ENCODE measurements around the gene ULK1.

ULK1 gene

DNA sequence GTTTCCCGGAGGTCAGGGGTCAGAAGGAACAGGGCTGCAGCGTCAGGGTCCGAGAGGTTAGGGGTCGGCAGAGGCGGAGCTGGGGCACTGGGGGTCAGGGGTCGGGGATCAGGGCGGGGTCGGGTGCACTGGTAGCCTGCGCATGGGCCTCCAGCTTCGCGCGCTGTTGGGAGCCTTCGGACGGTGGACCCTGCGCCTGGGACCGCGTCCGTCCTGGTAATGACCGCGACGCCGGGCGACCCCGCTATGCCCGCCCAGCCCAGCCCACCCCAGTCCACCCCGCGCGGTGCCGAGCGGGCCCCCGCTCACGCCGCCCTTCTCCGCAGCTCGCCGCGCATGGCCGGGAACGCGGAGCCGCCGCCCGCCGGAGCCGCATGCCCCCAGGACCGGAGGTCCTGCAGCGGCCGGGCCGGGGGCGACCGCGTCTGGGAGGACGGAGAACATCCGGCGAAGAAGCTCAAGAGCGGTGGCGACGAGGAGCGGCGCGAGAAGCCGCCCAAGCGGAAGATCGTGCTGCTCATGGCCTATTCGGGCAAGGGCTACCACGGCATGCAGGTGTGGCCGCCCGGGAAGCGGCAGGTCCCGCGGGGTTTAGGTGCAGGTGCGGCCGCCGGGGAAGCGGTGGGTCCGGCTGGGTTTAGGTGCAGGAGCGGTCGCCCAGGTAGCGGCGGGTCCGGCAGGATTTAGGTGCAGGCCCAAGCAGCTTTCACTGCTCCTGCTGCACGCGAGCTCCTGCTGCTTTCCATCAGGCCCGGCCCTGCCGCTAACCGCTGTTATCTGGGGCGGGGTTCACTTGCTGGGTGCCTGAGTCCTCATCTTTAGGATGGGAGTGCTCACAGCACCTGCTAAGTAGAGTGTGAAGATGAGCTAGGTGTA lies 35.4 kb downstream of the ULK1 start:
- ChIA-PET POLR2A (interaction anchor here (0.6 to 1.5 kb wide), 11 partner anchors 9 to 100 kb away, joined by 3 to 7 read pairs (median 3); partner anchors contain the start of gene EP400), CTCF (interaction anchor here (0.6 to 1.1 kb wide), 2 partner anchors 47 to 93 kb away, joined by 3 to 5 read pairs; no protein-coding TSS in a partner anchor)
- Histone ChIP-seq H3K4me1 (ENCODE audit: control insufficient read depth, insufficient read depth, low read length) (no peaks in the 10 kb centered on the region), H3K9me3 (ENCODE audit: control insufficient read depth, insufficient read depth, low read depth, low read length) (no peaks in the 10 kb centered on the region), H3K36me3 (ENCODE audit: control insufficient read depth in 2 of 2, insufficient read depth in 1 of 2, low read length in 2 of 2) (peaks cover 22 to 43% of the 10 kb centered on the region in 2 experiments), H3K4me3 (ENCODE audit: low read depth, low read length) (peak overlapping the region; percentile 90), H3K27ac (ENCODE audit: extremely low read depth, low read depth, low read length) (peak overlapping the region; percentile 78; the same call in 1 of the 2 replicates)
- TF ChIP-seq ZNF600 (tag by site-specific recombination; IDR thresholded peaks at IDR 0.05) = peak; percentile 58
- TF ChIP-seq RBAK (tag by site-specific recombination; IDR thresholded peaks at IDR 0.05) = no peak
- TF ChIP-seq ZNF157 (tag by site-specific recombination; IDR thresholded peaks at IDR 0.05) = no peak
- TF ChIP-seq ZFP3 (tag by site-specific recombination; IDR thresholded peaks at IDR 0.05; ENCODE audit: low read depth) = no peak
- no peak for TF ChIP-seq ZBTB1 (tag by site-specific recombination; IDR thresholded peaks at IDR 0.05)
- TF ChIP-seq, protein P1, sequence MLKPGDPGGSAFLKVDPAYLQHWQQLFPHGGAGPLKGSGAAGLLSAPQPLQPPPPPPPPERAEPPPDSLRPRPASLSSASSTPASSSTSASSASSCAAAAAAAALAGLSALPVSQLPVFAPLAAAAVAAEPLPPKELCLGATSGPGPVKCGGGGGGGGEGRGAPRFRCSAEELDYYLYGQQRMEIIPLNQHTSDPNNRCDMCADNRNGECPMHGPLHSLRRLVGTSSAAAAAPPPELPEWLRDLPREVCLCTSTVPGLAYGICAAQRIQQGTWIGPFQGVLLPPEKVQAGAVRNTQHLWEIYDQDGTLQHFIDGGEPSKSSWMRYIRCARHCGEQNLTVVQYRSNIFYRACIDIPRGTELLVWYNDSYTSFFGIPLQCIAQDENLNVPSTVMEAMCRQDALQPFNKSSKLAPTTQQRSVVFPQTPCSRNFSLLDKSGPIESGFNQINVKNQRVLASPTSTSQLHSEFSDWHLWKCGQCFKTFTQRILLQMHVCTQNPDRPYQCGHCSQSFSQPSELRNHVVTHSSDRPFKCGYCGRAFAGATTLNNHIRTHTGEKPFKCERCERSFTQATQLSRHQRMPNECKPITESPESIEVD (tag by site-specific recombination; IDR thresholded peaks at IDR 0.05) = no peak
- TF ChIP-seq, protein P2, sequence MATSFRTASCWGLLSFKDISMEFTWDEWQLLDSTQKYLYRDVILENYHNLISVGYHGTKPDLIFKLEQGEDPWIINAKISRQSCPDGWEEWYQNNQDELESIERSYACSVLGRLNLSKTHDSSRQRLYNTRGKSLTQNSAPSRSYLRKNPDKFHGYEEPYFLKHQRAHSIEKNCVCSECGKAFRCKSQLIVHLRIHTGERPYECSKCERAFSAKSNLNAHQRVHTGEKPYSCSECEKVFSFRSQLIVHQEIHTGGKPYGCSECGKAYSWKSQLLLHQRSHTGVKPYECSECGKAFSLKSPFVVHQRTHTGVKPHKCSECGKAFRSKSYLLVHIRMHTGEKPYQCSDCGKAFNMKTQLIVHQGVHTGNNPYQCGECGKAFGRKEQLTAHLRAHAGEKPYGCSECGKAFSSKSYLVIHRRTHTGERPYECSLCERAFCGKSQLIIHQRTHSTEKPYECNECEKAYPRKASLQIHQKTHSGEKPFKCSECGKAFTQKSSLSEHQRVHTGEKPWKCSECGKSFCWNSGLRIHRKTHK (tag by site-specific recombination; IDR thresholded peaks at IDR 0.05) = no peak
- TF ChIP-seq ZNF223 (tag by site-specific recombination; IDR thresholded peaks at IDR 0.05) = no peak
- TF ChIP-seq, protein P3, sequence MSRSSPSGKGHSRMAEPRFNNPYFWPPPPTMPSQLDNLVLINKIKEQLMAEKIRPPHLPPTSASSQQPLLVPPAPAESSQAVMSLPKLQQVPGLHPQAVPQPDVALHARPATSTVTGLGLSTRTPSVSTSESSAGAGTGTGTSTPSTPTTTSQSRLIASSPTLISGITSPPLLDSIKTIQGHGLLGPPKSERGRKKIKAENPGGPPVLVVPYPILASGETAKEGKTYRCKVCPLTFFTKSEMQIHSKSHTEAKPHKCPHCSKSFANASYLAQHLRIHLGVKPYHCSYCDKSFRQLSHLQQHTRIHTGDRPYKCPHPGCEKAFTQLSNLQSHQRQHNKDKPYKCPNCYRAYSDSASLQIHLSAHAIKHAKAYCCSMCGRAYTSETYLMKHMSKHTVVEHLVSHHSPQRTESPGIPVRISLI (tag by site-specific recombination; IDR thresholded peaks at IDR 0.05) = no peak
- TF ChIP-seq ZNF529 (tag by site-specific recombination; IDR thresholded peaks at IDR 0.05; ENCODE audit: insufficient replicate concordance) = no peak
- TF ChIP-seq ZBTB20 (tag by site-specific recombination; IDR thresholded peaks at IDR 0.05) = peak; percentile 83
- peak; percentile 53 for TF ChIP-seq KLF1 (tag by site-specific recombination; IDR thresholded peaks at IDR 0.05)
- TF ChIP-seq BCL11B (tag by site-specific recombination; IDR thresholded peaks at IDR 0.05; ENCODE audit: low read depth) = no peak
- no peak for TF ChIP-seq KLF9 (tag by site-specific recombination; IDR thresholded peaks at IDR 0.05; ENCODE audit: low read depth)
- no peak for TF ChIP-seq ZNF785 (tag by site-specific recombination; IDR thresholded peaks at IDR 0.05)
- TF ChIP-seq KLF7 (tag by site-specific recombination; IDR thresholded peaks at IDR 0.05; ENCODE audit: borderline replicate concordance) = 0 out of 2 replicates have a peak, but pooled peaks have one; percentile 32
- TF ChIP-seq FEZF1 (tag by site-specific recombination; IDR thresholded peaks at IDR 0.05) = no peak
- TF ChIP-seq ZNF341 (tag by site-specific recombination; IDR thresholded peaks at IDR 0.05; ENCODE audit: low read depth) = peak; percentile 26; the same call in 1 of the 2 replicates
- TF ChIP-seq ZNF211 (tag by site-specific recombination; IDR thresholded peaks at IDR 0.05; ENCODE audit: low read depth) = no peak
- TF ChIP-seq ZNF138 (tag by site-specific recombination; IDR thresholded peaks at IDR 0.05; ENCODE audit: borderline replicate concordance) = no peak
- TF ChIP-seq, protein P4, sequence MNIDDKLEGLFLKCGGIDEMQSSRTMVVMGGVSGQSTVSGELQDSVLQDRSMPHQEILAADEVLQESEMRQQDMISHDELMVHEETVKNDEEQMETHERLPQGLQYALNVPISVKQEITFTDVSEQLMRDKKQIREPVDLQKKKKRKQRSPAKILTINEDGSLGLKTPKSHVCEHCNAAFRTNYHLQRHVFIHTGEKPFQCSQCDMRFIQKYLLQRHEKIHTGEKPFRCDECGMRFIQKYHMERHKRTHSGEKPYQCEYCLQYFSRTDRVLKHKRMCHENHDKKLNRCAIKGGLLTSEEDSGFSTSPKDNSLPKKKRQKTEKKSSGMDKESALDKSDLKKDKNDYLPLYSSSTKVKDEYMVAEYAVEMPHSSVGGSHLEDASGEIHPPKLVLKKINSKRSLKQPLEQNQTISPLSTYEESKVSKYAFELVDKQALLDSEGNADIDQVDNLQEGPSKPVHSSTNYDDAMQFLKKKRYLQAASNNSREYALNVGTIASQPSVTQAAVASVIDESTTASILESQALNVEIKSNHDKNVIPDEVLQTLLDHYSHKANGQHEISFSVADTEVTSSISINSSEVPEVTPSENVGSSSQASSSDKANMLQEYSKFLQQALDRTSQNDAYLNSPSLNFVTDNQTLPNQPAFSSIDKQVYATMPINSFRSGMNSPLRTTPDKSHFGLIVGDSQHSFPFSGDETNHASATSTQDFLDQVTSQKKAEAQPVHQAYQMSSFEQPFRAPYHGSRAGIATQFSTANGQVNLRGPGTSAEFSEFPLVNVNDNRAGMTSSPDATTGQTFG (tag by site-specific recombination; IDR thresholded peaks at IDR 0.05; ENCODE audit: borderline replicate concordance) = no peak
- no peak for TF ChIP-seq ZNF23 (tag by site-specific recombination; IDR thresholded peaks at IDR 0.05; ENCODE audit: borderline replicate concordance)
- TF ChIP-seq, protein P5, sequence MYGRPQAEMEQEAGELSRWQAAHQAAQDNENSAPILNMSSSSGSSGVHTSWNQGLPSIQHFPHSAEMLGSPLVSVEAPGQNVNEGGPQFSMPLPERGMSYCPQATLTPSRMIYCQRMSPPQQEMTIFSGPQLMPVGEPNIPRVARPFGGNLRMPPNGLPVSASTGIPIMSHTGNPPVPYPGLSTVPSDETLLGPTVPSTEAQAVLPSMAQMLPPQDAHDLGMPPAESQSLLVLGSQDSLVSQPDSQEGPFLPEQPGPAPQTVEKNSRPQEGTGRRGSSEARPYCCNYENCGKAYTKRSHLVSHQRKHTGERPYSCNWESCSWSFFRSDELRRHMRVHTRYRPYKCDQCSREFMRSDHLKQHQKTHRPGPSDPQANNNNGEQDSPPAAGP (tag by site-specific recombination; IDR thresholded peaks at IDR 0.05) = peak; percentile 29; the same call in 1 of the 2 replicates
- peak; percentile 78 for TF ChIP-seq ZNF10 (tag by site-specific recombination; IDR thresholded peaks at IDR 0.05)
- TF ChIP-seq, protein P6, sequence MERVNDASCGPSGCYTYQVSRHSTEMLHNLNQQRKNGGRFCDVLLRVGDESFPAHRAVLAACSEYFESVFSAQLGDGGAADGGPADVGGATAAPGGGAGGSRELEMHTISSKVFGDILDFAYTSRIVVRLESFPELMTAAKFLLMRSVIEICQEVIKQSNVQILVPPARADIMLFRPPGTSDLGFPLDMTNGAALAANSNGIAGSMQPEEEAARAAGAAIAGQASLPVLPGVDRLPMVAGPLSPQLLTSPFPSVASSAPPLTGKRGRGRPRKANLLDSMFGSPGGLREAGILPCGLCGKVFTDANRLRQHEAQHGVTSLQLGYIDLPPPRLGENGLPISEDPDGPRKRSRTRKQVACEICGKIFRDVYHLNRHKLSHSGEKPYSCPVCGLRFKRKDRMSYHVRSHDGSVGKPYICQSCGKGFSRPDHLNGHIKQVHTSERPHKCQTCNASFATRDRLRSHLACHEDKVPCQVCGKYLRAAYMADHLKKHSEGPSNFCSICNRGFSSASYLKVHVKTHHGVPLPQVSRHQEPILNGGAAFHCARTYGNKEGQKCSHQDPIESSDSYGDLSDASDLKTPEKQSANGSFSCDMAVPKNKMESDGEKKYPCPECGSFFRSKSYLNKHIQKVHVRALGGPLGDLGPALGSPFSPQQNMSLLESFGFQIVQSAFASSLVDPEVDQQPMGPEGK (tag by site-specific recombination; IDR thresholded peaks at IDR 0.05) = no peak
- peak; percentile 50 for TF ChIP-seq ZNF335 (tag by site-specific recombination; conservative IDR thresholded peaks at IDR 0.05)
- no peak for TF ChIP-seq ZNF155 (tag by site-specific recombination; IDR thresholded peaks at IDR 0.05)
